Peyer's patch (tissue), 4 donors: ENCODE measurements around the gene ZNF672.

Source experiments
- CTCF ChIP-seq, 6 experiments: fragments of 450-650 bp in 4 of 6; fragments of 200-600 bp in 2 of 6; sonication (generic) in 1 of 6; IDR thresholded peaks; one replicate each; pipeline ENCODE4 v1.5.1; 2017 to 2019; ENCODE audit warnings: antibody characterized with exemption in 6 of 6, mild to moderate bottlenecking in 3 of 6, moderate library complexity in 1 of 6
- POLR2A ChIP-seq, 2 donors: fragments of 450-650 bp; IDR thresholded peaks; one replicate each; pipeline ENCODE4 v1.5.1; 2017; ENCODE audit warnings: antibody characterized with exemption in 2 of 2, mild to moderate bottlenecking in 2 of 2, moderate library complexity in 2 of 2

GRCh38 chr1:248798791-248799190 is 39.2 kb upstream of the ZNF672 start:
- TF ChIP-seq CTCF (IDR thresholded peaks at IDR 0.05) (no peak), POLR2A (IDR thresholded peaks at IDR 0.05) (no peak)
